ENCODE results near the gene SHPK.

DNA sequence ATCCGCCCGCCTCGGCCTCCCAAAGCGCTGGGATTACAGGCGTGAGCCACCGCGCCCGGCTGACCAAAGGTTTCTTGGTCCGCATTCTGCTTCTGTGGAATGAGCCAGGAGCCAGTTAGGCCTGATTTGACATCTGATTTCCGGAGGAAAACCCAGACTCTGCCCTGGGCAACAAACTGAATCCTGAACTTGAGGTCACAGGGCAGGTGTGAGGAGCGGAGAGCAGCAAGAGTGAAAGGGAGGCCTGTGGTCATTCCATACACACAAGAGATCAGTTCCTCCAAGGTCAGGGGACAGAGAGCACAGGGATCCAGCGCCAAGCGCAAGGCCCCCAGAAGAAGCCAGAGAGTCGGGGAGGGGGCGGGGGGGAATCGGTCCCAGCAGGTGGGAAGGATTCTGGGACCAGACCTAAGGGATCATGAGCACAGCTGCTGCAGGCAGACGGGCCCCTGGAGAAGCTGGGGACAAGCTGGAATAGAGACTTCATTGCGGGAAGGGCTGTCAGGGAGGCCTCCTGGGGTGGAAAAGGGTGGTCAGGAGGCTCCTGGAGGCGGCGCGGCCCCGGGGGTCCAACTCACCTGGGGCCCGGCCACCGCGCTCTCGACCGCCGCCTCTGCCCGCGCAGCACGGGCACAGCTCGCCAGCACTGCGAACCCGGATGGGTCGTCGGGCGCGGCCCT, 436 bp downstream of the SHPK start:
- TF ChIP-seq, protein P1, sequence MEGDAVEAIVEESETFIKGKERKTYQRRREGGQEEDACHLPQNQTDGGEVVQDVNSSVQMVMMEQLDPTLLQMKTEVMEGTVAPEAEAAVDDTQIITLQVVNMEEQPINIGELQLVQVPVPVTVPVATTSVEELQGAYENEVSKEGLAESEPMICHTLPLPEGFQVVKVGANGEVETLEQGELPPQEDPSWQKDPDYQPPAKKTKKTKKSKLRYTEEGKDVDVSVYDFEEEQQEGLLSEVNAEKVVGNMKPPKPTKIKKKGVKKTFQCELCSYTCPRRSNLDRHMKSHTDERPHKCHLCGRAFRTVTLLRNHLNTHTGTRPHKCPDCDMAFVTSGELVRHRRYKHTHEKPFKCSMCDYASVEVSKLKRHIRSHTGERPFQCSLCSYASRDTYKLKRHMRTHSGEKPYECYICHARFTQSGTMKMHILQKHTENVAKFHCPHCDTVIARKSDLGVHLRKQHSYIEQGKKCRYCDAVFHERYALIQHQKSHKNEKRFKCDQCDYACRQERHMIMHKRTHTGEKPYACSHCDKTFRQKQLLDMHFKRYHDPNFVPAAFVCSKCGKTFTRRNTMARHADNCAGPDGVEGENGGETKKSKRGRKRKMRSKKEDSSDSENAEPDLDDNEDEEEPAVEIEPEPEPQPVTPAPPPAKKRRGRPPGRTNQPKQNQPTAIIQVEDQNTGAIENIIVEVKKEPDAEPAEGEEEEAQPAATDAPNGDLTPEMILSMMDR (IDR thresholded peaks at IDR 0.05; ENCODE audit: low read depth, low read length), result no peak
- no peak for TF ChIP-seq EZH2phosphoT487 (IDR thresholded peaks at IDR 0.05; ENCODE audit: low read depth)

Measured in OCI-LY3 (cell line).